RWPE1 (cell line): ENCODE measurements around the gene USP47.

Source experiments
- CTCF ChIA-PET: fragments of 350-600 bp; sonication (Branson Sonifier 250); formaldehyde crosslinking; extraction: SDS; loops from one replicate; lab custom pipeline; 2021; lab: Yijun Ruan, JAX
- POLR2A ChIA-PET: fragments of 400-600 bp; formaldehyde crosslinking; extraction: SDS; loops from one replicate; lab custom pipeline; 2020; ENCODE audit warnings: antibody characterized with exemption; ENCODE audit not compliant: low non-redundant PET; lab: Yijun Ruan, JAX
- DNase-seq: peaks from one replicate; pipeline ENCODE4 v3.0.0; 2012; ENCODE audit warnings: low spot score
- H3K27ac ChIP-seq: fragments of 450-650 bp; 2 replicates; pipeline ENCODE4 v1.5.1; 2017
- TF ChIP-seq, protein P1 (sequence below): fragments of 450-650 bp; conservative IDR thresholded peaks from 2 replicates; pipeline ENCODE4 v1.5.1; 2017; ENCODE audit warnings: low read depth, mild to moderate bottlenecking

Gene USP47

DNA sequence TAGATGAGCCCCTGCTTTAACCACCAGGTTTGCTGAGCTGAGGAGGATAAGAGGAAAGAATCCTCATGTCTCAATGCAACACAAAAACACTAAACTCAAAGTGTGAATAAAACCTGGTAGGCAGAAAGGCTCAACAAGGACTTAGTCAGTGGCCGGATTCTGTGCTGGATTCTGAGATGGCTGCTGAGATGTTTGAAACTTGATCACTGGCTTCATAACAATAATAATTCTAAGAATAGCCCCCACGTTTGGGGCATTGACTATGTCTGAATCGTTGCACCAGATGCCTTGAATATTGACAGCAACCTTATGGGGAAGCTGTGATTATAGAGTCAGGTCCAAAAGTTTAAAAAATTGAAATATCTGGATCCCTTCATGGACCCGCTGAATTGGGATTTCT, 162.0 kb downstream of the USP47 start:
- ChIA-PET POLR2A (no interaction called here), CTCF (no interaction called here)
- H3K27ac ChIP-seq: no peak overlapping the region
- DNase-seq: no peak
- TF ChIP-seq, protein P1, sequence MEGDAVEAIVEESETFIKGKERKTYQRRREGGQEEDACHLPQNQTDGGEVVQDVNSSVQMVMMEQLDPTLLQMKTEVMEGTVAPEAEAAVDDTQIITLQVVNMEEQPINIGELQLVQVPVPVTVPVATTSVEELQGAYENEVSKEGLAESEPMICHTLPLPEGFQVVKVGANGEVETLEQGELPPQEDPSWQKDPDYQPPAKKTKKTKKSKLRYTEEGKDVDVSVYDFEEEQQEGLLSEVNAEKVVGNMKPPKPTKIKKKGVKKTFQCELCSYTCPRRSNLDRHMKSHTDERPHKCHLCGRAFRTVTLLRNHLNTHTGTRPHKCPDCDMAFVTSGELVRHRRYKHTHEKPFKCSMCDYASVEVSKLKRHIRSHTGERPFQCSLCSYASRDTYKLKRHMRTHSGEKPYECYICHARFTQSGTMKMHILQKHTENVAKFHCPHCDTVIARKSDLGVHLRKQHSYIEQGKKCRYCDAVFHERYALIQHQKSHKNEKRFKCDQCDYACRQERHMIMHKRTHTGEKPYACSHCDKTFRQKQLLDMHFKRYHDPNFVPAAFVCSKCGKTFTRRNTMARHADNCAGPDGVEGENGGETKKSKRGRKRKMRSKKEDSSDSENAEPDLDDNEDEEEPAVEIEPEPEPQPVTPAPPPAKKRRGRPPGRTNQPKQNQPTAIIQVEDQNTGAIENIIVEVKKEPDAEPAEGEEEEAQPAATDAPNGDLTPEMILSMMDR: no peak

DNA sequence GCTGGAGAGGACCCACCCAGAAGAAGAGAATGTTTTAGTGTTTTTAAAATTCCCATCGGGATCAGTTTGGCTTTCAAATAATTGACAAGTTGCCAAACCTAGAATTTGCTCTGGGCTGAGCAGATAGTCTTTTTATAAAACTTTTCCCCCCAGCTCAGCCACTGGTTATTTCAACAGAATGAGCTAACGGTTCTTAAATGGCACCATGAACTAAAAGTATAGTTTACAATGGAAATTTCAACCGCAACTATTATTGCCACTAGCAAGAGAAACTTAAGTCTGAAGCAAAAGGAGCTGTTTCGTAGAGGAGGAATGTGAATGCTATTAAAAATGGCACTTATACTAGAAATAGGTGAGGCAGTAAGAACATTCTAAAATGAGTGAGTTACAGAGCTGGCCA, 163.3 kb downstream of the USP47 start:
- no peak overlapping the region for H3K27ac ChIP-seq
- CTCF ChIA-PET: interaction anchor here (0.6 kb wide), 1 partner anchor 31 kb away, joined by 3 read pairs; no protein-coding TSS in a partner anchor
- no peak for DNase-seq
- TF ChIP-seq, protein P1: no peak
- POLR2A ChIA-PET: no interaction called here

DNA sequence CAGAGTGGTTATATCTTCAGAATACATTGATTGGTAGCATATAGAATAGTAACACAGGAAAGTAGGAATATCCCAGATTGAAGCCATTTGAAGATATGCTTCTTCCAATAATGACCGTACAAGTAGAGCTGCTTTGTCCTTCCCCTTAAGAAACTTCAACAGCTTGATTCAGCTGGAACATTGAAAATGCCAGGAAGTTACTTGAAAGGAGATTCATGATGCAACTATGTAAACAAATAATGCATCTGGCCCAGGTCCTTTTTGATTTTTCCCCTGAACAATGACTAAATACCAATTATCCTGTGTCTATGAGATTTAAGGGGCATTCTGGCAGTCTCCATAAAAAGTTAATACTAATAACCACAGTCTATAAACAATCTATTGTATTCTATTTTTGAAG, 163.7 kb downstream of the USP47 start:
- DNase-seq: no peak
- POLR2A ChIA-PET: no interaction called here
- no peak overlapping the region for H3K27ac ChIP-seq
- CTCF ChIA-PET: interaction anchor here (0.9 kb wide), 1 partner anchor 12 kb away, joined by 3 read pairs; no protein-coding TSS in a partner anchor
- TF ChIP-seq, protein P1: no peak

DNA sequence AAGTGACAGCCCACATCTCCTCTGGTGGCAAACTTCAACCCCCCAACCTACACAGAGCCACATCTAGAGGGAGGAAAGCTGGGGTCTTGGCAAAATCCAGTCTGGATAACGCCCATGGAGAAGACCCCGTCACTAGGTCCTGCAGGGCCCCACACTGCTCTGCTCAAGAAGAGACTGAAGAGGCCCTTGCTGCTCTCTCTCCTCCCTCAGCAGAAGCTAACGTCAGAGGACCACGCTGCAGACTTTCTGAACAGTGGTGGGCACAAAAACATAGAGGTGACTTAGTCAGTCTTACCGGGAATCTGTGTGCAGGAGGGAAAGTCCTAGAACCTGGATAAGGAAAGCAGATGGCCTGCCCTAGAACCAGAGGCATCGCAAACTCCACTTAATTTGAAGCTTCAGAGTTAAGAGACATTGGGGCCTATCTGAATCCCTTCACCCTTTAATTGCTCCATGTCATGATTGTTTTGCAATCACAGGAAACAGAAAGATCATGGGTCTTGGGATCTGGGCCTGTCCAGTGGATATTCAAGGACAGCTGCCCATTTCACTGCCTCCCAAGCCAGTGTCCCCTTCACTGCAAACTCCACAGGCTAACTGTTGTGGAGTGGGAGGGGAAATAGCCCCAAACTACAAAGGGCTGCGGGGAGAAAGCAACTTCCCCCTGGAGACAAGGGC, 164.9 kb downstream of the USP47 start:
- H3K27ac ChIP-seq: peak overlapping the region; percentile 98
- no peak for DNase-seq
- POLR2A ChIA-PET: no interaction called here
- CTCF ChIA-PET: interaction anchor here (0.9 kb wide), 1 partner anchor 13 kb away, joined by 3 read pairs; no protein-coding TSS in a partner anchor
- TF ChIP-seq, protein P1: no peak

DNA sequence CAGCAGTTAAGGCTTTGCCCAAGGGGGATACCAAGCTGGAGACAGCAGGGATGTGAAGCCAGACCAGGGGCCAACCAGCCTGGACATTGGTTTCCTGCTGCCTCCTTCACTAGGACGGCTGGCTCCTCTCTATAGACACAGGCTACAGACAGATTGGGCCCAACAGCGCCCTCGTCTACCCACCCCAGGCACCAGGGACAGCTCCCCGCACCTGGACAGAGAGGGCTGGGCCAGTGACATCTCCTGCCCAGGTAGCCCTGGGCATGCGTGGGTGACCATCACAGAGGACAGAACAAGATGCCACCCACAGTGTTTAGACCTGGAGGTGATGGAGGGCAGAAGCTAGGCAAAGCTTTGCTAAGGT, 165.4 kb downstream of the USP47 start:
- TF ChIP-seq, protein P1: no peak
- ChIA-PET POLR2A (no interaction called here), CTCF (no interaction called here)
- DNase-seq: no peak
- peak overlapping the region; percentile 98 for H3K27ac ChIP-seq

DNA sequence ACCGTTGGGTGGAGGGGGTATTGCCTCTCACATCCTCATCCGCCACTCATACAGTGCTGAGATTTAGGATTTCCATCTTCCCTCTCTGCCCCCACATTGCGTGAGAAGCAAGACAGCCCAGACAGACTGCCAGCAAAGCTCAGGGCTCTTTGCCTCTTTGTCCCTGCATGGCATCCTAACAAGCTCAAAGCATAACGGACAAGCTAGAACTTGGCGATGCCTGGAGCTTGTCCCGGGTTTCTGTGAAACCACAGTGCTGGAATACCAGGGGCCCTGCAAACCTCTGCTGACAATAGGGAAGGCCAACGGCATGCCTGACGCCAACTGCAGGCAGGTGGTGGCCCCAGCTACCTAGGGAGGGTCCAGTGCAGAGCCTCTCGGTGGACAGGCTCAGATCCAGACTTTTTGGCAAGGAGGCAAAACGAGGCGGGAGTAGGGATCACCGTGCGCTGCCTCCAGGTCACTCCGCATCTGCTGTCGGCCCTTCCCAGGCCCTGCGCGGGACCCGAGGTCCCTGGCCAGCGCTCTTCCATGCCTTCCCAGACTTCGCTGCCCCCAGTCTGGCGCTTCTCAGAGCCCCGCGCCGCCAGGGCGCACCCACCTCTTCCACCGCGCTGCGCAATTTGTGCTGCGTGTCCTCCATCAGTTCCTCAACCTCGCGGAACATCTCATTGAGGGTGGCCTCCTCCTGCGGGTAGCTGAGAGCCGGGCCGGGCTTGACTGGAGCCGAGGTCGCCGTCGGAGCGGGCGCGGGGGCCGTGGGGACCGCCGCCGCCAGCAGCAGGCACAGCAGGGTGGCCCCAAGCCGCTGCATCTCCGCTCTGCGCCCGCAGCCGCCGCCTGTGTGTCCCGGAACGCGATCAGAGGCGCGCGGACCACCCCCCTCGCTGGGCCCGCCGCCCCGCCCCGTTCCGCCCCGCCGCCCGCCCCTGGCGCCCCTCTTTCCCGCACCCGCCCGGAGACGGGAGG, 166.3 kb downstream of the USP47 start, which contains the start of gene DKK3:
DKK3 (minus strand) TSS at position 858 of the 969 bp plus-strand sequence; CDS start at position 814, 44 bp downstream.
- TF ChIP-seq, protein P1: no peak
- CTCF ChIA-PET: interaction anchor here (0.5 to 1.1 kb wide), 4 partner anchors 28 to 285 kb away, joined by 3 read pairs; no protein-coding TSS in a partner anchor
- DNase-seq: peak; percentile 60
- POLR2A ChIA-PET: no interaction called here
- H3K27ac ChIP-seq: peak within 1 kb of the TSS; percentile 98
